Measurements from ENCODE around the gene AMBRA1.

DNA sequence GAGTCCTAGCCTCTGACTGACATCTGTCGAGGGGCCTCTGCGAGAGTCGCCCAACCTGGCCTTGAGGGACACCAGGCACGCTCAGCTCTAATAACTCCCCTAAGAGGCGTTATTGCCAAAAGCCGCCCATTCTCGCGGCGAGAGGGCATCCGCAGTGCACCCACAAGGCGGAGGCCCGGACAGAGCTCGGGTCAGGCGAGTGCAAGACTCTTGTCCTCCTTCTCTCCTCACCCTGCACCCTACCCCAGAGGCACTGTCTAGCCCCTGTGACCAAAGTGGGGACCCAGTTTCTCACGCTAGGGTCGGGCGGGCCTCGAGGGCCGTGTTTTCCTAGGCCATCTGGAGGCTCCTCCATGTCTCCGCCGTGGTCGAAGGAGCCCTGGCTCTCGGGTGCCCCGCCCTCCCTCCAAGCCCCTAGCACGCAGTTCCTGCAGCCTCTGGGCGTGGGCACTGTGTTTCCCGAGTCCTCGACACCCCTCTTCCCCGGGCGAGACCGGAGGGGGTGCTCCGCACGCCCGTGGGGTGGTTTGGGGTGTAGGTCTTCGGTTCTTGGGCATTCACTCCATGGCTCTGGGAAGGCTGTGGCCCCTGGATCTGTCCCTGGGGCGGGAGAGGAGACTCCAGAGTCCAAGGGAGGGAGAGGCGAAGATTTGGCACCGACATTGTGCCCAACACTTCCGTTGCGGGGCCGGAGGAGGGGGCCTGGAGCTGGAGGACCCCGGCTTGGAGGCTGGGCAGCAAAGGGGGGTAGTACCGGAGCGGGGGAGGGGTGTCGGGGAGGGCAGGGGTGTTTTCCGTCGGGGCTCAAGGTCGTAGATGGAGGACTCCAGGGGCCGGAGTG is 203.3 kb downstream of the AMBRA1 start:
- TF ChIP-seq, protein P1, sequence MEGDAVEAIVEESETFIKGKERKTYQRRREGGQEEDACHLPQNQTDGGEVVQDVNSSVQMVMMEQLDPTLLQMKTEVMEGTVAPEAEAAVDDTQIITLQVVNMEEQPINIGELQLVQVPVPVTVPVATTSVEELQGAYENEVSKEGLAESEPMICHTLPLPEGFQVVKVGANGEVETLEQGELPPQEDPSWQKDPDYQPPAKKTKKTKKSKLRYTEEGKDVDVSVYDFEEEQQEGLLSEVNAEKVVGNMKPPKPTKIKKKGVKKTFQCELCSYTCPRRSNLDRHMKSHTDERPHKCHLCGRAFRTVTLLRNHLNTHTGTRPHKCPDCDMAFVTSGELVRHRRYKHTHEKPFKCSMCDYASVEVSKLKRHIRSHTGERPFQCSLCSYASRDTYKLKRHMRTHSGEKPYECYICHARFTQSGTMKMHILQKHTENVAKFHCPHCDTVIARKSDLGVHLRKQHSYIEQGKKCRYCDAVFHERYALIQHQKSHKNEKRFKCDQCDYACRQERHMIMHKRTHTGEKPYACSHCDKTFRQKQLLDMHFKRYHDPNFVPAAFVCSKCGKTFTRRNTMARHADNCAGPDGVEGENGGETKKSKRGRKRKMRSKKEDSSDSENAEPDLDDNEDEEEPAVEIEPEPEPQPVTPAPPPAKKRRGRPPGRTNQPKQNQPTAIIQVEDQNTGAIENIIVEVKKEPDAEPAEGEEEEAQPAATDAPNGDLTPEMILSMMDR (IDR thresholded peaks at IDR 0.05; ENCODE audit: insufficient read depth, low read length): no peak
- TF ChIP-seq POLR2AphosphoS5 (IDR thresholded peaks at IDR 0.05; ENCODE audit: low read depth) (no peak), SPI1 (IDR thresholded peaks at IDR 0.05; ENCODE audit: borderline replicate concordance, low read depth) (no peak), GABPA (IDR thresholded peaks at IDR 0.05; ENCODE audit: low read depth) (no peak)
- TF ChIP-seq, protein P2, sequence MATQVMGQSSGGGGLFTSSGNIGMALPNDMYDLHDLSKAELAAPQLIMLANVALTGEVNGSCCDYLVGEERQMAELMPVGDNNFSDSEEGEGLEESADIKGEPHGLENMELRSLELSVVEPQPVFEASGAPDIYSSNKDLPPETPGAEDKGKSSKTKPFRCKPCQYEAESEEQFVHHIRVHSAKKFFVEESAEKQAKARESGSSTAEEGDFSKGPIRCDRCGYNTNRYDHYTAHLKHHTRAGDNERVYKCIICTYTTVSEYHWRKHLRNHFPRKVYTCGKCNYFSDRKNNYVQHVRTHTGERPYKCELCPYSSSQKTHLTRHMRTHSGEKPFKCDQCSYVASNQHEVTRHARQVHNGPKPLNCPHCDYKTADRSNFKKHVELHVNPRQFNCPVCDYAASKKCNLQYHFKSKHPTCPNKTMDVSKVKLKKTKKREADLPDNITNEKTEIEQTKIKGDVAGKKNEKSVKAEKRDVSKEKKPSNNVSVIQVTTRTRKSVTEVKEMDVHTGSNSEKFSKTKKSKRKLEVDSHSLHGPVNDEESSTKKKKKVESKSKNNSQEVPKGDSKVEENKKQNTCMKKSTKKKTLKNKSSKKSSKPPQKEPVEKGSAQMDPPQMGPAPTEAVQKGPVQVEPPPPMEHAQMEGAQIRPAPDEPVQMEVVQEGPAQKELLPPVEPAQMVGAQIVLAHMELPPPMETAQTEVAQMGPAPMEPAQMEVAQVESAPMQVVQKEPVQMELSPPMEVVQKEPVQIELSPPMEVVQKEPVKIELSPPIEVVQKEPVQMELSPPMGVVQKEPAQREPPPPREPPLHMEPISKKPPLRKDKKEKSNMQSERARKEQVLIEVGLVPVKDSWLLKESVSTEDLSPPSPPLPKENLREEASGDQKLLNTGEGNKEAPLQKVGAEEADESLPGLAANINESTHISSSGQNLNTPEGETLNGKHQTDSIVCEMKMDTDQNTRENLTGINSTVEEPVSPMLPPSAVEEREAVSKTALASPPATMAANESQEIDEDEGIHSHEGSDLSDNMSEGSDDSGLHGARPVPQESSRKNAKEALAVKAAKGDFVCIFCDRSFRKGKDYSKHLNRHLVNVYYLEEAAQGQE (IDR thresholded peaks at IDR 0.05; ENCODE audit: insufficient replicate concordance, low read depth): no peak
